Esophagus (tissue), 2 donors: ENCODE results near the gene PHF1. TPM values are rescaled to one million over a fixed set of nuclear protein-coding genes. Genes with fewer than 3 reads are reported as not detected.
A peak's percentile ranks its signal among the peaks of the same experiment; 100 is the strongest.

Experiments
- H3K27ac ChIP-seq, 2 donors: one replicate each; pipeline ENCODE4 v1.5.1; 2013; ENCODE audit warnings: low read depth in 2 of 2, mild to moderate bottlenecking in 2 of 2, inconsistent platforms in 1 of 2, low read length in 1 of 2, moderate library complexity in 1 of 2
- H3K27me3 ChIP-seq, 2 donors: one replicate each; pipeline ENCODE4 v1.6.1; 2013; ENCODE audit warnings: low read length in 2 of 2, control low read depth in 1 of 2, mild to moderate bottlenecking in 1 of 2; ENCODE audit not compliant: insufficient read depth in 2 of 2, control insufficient read depth in 1 of 2
- H3K36me3 ChIP-seq, 2 donors: one replicate each; pipeline ENCODE4 v1.6.1; 2013; ENCODE audit warnings: low read length in 1 of 2; ENCODE audit not compliant: control insufficient read depth in 2 of 2, insufficient read depth in 2 of 2
- H3K4me1 ChIP-seq, 2 donors: one replicate each; pipeline ENCODE4 v1.6.1; 2013; ENCODE audit warnings: low read length in 1 of 2; ENCODE audit not compliant: control insufficient read depth in 2 of 2, insufficient read depth in 2 of 2
- H3K4me3 ChIP-seq, 2 donors: one replicate each; pipeline ENCODE4 v1.5.1; 2013; ENCODE audit warnings: low read length in 2 of 2, mild to moderate bottlenecking in 2 of 2, low read depth in 1 of 2, moderate library complexity in 1 of 2
- H3K9me3 ChIP-seq, 2 donors: one replicate each; pipeline ENCODE4 v1.6.1; 2013; ENCODE audit warnings: mild to moderate bottlenecking in 2 of 2, low read depth in 1 of 2, low read length in 1 of 2, moderate library complexity in 1 of 2; ENCODE audit not compliant: control insufficient read depth in 2 of 2, insufficient read depth in 1 of 2
- WGBS, 2 donors: extraction: QIAGEN DNeasy Blood & Tissue Kit; methylation state at CpG; one replicate each; pipeline ENCODE4 v1.1.7; 2013; 5-methylcytosine and 5-hydroxymethylcytosine counted together
- polyA plus RNA-seq, 2 donors: library from polyadenylated mRNA; stranded (reverse); fragments of 200-250 nt; gene quantifications; one replicate each; pipeline ENCODE4 v1.2.3, GENCODE V29; 2013
- donor health status: healthy with polysubstance abuse.
- donor health status: Bipolar disorder and iron deficiency.

Gene PHF1
- polyA plus RNA-seq, 2 donors = 27.3 to 46.0 TPM

DNA sequence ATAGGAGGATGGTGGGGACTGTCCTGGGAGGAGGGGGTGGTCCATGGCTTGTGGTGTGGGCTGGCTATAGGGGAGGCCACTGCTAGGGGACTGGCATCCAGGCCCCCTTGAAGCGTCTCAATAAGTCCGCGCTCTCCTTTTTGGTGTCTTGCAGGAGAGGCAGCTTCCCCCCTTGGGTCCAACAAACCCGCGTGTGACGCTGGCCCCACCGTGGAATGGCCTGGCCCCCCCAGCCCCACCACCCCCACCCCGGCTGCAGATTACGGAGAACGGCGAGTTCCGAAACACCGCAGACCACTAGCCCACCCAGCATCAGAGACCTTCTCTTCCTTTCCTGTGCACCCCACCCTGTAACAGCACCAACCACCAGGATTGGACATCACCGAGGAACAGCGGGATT, 40.8 kb downstream of the PHF1 start:
- Histone ChIP-seq H3K4me3 (no peak overlapping the region), H3K9me3 (no peaks in the 10 kb centered on the region), H3K36me3 (peaks cover 2 to 11% of the 10 kb centered on the region in 2 donors), H3K27ac (no peak overlapping the region), H3K4me1 (peaks cover 4 to 5% of the 10 kb centered on the region in 2 donors), H3K27me3 (no peaks in the 10 kb centered on the region)
- WGBS, 2 donors = 93 to 94% methylated on average over 9 to 15 of the region's 15 CpGs

- Histone ChIP-seq H3K27ac (no peak overlapping the region), H3K36me3 (peaks cover 0 to 10% of the 10 kb centered on the region in 2 donors), H3K9me3 (no peaks in the 10 kb centered on the region), H3K4me3 (no peak overlapping the region), H3K4me1 (peaks cover 4 to 5% of the 10 kb centered on the region in 2 donors), H3K27me3 (no peaks in the 10 kb centered on the region)
- 88 to 89% methylated on average over 4 of the region's 4 CpGs for WGBS, 2 donors
Observed at GRCh38 chr6:33452496-33452895, 41.7 kb downstream of the PHF1 start.

DNA sequence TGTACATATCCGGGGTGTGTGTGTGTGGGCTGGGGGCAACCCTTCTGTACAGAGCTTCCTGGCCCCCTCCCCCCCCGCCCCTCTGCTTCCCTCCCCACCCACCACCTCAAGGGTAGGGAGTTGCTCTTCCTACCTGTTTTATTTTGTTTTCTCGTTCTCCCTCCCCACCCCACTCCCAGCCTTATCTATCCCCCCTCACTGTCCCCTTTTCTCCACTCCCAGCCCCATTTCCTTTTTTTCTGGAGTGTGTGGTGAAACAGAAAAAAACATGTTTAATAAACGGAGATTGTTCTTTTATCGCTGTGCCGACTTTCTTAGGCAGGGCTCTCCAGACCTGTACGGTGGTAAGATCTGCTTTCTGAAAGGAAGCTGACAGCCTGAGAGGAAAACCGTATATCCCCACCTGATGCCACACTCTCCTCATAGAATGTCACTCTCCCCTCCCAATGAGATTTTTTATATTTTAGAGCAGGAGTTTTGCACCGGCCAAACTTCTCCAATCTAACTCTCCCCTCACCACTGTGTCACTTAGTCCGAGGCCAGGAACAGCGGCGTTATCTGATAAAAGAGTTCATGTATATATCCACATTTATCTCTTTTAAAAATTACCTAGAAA, 42.7 kb downstream of the PHF1 start:
- 3 to 5% methylated on average over 12 of the region's 12 CpGs for WGBS, 2 donors
- no peaks in the 10 kb centered on the region for H3K27me3 ChIP-seq
- H3K9me3 ChIP-seq = no peaks in the 10 kb centered on the region
- peaks cover 4 to 5% of the 10 kb centered on the region in 2 donors for H3K4me1 ChIP-seq
- peaks cover 0 to 4% of the 10 kb centered on the region in 2 donors for H3K36me3 ChIP-seq
- H3K27ac ChIP-seq = no peak overlapping the region
- H3K4me3 ChIP-seq = peak overlapping the region; percentile 74 to 82

GRCh38 chr6:33454009-33454946, 43.5 kb downstream of the PHF1 start, which contains the start of gene ZBTB9:
Gene ZBTB9, plus strand, starts transcription at chr6:33454576. Its CDS starts 525 bp downstream, at chr6:33455101.
- WGBS, 2 donors = 0% methylated on average over 64 to 65 of the region's 65 CpGs
- H3K36me3 ChIP-seq = no peaks in the 10 kb centered on the region
- H3K27ac ChIP-seq = peak within 1 kb of the TSS; percentile 65 to 70
- peaks cover 4 to 5% of the 10 kb centered on the region in 2 donors for H3K4me1 ChIP-seq
- H3K27me3 ChIP-seq = no peaks in the 10 kb centered on the region
- peak within 1 kb of the TSS; percentile 82 to 88 for H3K4me3 ChIP-seq
- H3K9me3 ChIP-seq = no peaks in the 10 kb centered on the region

GRCh38 chr6:33455051-33455450, 44.2 kb downstream of the PHF1 start:
- H3K36me3 ChIP-seq = no peaks in the 10 kb centered on the region
- H3K27ac ChIP-seq = no peak overlapping the region
- no peaks in the 10 kb centered on the region for H3K9me3 ChIP-seq
- H3K4me3 ChIP-seq = peak overlapping the region; percentile 82 to 88
- peaks cover 4 to 5% of the 10 kb centered on the region in 2 donors for H3K4me1 ChIP-seq
- WGBS, 2 donors = 41 to 45% methylated on average over 16 of the region's 16 CpGs
- H3K27me3 ChIP-seq = no peaks in the 10 kb centered on the region

GRCh38 chr6:33456156-33456555, 45.3 kb downstream of the PHF1 start:
- peaks cover 4 to 5% of the 10 kb centered on the region in 2 donors for H3K4me1 ChIP-seq
- no peak overlapping the region for H3K27ac ChIP-seq
- WGBS, 2 donors = 95 to 100% methylated on average over 12 of the region's 12 CpGs

DNA sequence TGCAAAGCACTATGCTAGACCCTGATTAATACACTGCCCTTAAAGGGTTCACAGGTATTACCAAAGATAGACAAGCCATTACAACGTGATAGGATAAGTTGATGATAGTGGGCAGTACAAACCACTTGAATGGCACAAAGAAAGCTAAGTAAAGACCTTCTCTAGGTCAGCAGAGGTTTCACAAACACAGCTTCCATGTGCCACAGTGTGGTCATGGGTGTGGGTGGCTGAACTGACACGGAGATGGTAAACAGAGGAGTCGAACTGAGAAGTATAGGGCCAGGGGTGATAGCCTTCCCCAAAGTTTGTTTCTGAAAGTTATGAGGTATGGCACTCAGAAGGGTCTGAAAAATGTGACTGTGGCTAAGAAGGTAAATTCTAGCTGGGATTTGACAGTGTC, 47.9 kb downstream of the PHF1 start:
- no peaks in the 10 kb centered on the region for H3K27me3 ChIP-seq
- no peak overlapping the region for H3K4me3 ChIP-seq
- no peaks in the 10 kb centered on the region for H3K9me3 ChIP-seq
- H3K27ac ChIP-seq = no peak overlapping the region
- no peaks in the 10 kb centered on the region for H3K36me3 ChIP-seq
- H3K4me1 ChIP-seq = peaks cover 0 to 5% of the 10 kb centered on the region in 2 donors
- WGBS, 2 donors = 62 to 71% methylated on average over 3 of the region's 3 CpGs

More at GRCh38 chr6:33456156-33456555, 45.3 kb downstream of the PHF1 start:
- no peaks in the 10 kb centered on the region for H3K27me3 ChIP-seq
- no peaks in the 10 kb centered on the region for H3K36me3 ChIP-seq
- H3K9me3 ChIP-seq = no peaks in the 10 kb centered on the region
- no peak overlapping the region for H3K4me3 ChIP-seq

DNA sequence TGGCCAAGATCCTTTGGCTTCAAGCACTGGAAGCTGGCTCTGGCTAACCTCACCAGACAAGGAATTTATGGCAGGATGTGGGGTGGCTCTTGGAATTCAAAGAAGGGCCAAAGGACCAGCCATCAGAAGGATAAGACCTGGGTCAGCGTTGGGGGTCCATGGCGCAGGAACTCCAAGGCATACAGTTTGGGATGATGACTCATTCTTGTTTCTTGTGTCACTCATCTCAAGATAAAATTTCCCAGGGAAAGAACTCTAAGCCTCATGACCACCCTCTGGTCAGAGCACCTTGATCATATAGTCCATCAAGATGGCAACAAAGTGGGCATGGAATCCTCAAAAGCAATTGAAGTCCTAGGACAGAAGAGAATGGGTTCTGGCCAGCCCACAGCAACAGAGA, 48.4 kb downstream of the PHF1 start:
- Histone ChIP-seq H3K4me3 (no peak overlapping the region), H3K9me3 (no peaks in the 10 kb centered on the region), H3K4me1 (peaks cover 0 to 5% of the 10 kb centered on the region in 2 donors), H3K27ac (no peak overlapping the region), H3K36me3 (no peaks in the 10 kb centered on the region), H3K27me3 (no peaks in the 10 kb centered on the region)
- WGBS, 2 donors = 94 to 97% methylated on average over 2 of the region's 2 CpGs
